ACHN (cell line): ENCODE data around the gene INTS6L.
A peak's percentile ranks its signal among the peaks of the same experiment; 100 is the strongest.

Experiments
- DNase-seq: peaks from one replicate; pipeline ENCODE4 v3.0.0-alpha.2; 2015
- in situ Hi-C: cut with HindIII; loops from 2 replicates; pipeline ENCODE4 v1.10.0; 2017; ENCODE audit warnings: low sequenced_read_pairs, low pct_ligation_motif_present, low pct_unique_long_range_greater_than_20kb

The INTS6L gene, protein sequence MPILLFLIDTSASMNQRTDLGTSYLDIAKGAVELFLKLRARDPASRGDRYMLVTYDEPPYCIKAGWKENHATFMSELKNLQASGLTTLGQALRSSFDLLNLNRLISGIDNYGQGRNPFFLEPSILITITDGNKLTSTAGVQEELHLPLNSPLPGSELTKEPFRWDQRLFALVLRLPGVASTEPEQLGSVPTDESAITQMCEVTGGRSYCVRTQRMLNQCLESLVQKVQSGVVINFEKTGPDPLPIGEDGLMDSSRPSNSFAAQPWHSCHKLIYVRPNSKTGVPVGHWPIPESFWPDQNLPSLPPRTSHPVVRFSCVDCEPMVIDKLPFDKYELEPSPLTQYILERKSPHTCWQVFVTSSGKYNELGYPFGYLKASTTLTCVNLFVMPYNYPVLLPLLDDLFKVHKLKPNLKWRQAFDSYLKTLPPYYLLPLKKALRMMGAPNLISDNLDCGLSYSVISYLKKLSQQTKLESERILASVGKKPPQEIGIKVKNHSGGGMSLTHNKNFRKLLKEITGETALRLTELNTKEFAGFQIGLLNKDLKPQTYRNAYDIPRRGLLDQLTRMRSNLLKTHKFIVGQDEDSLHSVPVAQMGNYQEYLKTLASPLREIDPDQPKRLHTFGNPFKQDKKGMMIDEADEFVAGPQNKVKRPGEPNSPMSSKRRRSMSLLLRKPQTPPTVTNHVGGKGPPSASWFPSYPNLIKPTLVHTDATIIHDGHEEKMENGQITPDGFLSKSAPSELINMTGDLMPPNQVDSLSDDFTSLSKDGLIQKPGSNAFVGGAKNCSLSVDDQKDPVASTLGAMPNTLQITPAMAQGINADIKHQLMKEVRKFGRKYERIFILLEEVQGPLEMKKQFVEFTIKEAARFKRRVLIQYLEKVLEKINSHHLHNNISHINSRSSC

DNA sequence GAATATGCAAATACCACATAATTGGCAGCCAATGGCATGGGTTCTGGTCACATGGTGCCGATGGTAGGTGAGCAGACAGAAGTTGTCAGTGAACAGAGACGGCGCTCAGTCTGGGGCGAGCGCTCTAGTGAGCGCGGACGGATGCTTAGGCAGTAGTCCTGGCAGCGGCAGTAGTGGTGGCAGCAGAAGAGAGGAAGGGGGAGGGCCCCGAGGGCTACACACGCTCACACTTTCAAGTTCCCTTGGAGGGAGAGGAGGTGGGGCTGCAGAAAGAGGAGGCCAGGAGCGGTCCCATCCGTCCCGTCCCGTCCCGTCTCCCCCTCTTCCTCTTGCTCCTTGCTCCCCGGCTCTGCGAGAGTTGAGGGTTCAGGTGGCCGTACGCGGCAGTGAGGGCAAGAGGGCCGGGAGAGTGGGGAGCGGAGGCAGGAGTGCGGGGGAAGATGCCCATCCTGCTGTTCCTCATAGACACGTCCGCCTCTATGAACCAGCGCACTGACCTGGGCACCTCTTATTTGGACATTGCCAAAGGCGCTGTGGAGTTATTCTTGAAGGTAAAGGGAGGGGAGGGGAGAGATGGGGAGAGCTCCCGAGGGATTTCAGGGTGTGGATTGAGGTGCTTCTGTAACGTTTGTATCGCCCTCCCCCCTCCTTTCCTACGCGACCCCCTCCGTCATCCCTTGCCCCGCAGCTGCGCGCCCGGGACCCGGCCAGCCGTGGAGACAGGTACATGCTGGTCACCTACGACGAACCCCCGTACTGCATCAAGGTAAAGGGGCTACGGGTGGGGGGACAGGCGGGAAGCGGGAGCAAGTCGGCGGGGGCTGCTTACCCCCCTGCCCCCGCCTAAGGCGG, at the start of gene INTS6L:
Gene INTS6L, plus strand, starts transcription at position 108 of the 852 bp plus-strand sequence. Its CDS starts 333 bp downstream, at position 441.
- in situ Hi-C loops: no loop called here

DNA sequence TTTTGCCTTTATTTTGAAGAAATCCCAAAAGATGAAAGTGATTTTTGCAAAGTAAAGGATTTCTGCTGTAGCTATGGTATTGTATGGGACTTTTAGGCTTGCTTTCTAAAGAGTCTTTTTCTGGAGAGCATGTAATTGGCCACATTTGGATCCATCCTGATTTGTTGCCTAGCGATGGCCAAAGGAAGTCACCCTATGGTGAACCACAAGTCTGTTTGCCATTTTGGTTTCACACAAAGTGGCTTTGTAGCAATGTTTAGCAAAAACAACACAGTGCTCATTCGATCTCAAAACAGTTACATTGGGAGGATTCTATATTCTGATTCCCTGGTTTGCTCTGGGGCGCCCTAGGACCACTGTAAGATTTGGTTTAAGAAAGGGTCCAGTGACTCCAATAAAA, 44.1 kb upstream of the INTS6L start:
- DNase-seq: no peak
- in situ Hi-C loops: no loop called here

More for the DNA sequence above, at the start of gene INTS6L:
- DNase-seq: peak; percentile 82

DNA sequence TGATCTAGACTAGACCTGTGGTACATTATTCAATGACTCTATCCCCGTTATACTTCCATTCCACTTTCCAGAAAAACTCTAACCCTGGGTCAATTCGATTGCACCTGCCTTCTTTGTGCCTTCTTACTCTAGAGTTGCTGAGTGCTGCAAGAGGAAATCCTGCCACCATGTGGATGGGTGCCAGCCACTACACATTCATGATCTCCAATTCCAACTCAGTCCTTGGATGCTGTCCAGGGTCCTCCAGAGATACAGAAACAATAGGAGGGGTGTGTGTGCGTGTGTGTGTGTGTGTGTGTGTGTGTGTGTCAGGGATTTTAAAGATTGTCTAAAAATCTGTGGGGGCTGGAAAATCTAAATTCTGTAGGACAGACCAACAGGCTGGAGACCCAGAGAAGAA, 42.9 kb upstream of the INTS6L start:
- in situ Hi-C loops: no loop called here
- peak; percentile 57 for DNase-seq

DNA sequence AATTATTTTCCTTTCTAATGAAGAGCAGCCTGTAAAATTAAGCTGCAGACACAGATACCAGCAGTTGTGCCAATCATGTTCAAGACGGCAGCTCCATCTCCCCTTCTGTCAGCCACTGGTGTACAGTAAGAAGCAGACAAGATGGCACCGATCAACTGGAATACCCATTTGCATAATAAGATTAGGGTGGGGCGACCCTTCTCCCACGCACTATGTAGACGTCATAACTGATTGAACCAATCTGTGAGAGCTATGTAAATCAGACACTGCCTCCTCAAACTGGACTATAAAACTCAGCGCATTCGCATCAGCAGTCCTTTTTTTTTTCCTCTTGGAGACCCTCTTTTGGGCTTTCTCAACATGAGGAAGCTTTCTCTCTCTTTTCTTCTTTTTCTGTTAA, 40.4 kb upstream of the INTS6L start:
- in situ Hi-C loops: no loop called here
- no peak for DNase-seq

DNA sequence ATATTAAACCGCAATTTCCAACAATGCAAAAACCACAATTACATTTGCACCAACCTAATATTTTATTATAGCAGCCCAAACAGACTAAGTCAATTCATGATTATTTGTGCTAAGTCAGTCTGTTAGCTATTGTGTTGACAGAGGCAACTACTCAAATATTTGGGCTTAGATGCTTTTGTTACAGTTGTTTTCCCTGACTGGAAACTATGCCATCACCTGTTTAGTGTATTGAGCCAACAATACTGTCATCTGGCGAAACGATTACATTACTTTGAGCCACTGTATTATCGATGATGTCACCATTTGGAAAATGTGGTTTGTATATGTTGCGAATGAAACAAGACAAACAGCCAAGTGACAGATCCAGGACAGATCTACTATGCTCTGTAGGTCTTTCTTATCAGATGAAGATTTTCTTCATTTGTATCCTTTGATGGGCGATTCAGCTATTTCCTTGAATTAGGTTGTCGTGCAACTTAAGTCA, 38.7 kb upstream of the INTS6L start:
- DNase-seq: no peak
- in situ Hi-C loops: no loop called here

DNA sequence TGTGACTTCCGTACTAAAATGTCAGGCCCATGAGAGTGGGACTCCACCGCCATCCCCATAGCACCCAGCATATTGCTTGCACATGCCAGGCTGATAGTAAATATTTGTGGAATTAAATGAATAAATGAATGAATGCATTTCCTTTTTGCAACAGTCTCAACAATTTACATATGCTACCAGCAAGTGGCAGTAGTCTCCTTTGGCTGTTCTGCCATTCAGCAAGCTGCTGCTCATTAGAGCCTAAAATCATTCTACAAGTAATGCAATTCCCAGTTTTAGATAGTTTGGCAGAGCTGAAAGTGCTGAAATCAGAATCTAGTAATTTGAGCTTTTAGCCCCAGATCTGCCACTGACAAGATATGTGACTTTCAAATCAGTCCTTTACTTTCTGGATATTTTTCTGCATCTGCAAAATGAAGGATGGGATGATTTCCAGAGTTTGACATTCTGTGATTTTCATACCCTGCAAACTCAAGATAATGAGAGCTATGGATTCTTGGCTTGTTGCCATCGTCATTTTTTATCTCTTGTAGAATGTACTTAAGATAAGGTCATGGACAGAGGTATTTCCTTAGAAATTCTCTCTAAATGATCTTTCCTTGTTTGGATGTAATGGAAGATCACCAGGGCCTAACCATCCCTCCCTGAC, 35.7 kb upstream of the INTS6L start:
- peak; percentile 32 for DNase-seq
- in situ Hi-C loops: no loop called here

DNA sequence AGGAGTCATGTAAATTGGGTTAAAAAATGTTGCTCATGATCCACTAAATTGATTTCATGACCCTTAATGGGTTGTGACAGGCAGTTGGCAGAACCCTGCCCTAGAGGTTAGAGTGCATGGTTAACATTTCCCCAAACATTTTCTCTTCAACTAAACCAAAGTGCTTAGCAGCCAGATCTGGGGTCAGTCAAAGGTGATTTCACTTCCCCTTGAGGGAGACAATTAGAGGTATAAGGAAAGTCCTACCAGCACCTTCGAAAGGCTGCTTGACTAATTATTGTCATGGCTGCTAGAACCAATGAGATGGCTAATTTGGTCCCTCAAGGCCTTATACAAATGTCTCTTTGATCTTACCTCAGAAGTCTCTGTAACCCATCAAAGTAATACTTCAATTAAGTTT, 30.9 kb upstream of the INTS6L start:
- in situ Hi-C loops: no loop called here
- no peak for DNase-seq

DNA sequence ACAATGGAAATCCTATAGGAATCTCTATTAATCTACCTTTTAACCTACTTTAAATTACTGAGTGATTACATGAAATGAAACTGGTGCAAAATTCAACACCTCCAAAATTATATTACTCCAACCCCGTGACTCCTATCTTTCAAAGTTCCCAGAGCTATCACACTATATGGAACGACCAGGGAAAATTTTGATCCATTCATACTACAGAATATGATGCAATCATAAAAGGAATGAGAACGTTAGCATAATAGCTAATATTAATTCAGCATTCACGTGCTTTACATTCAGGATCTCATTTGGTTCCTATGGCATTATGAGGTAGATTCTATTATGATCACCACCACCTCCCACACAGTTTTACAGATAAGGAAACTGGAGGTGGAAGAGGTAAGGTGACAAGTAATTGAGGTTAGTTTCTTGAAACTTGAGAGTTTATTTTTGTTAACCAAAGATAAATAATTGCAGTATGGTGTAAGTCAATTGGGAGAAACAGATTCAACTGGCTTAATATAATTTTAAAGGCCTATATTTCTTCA, 29.4 kb upstream of the INTS6L start:
- DNase-seq: no peak
- in situ Hi-C loops: no loop called here

DNA sequence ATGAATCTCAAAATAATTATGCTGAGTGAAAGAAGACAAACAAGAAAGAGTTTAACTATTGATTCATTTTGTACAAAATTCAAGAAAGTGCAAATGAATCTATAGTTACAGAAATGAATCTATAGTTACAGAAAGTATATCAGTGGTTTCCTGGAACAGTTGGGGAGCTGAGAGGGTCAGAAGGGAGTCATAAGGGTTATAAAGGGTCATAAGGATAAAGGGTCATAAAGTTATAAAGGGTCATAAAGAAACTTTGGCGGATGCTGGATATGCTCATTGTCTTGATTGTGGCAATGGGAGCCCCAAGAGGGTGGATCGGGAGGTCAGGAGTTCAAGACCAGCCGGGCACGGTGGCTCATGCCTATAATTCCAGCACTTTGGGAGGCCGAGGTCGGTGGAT, 26.0 kb upstream of the INTS6L start:
- in situ Hi-C loops: no loop called here
- no peak for DNase-seq

DNA sequence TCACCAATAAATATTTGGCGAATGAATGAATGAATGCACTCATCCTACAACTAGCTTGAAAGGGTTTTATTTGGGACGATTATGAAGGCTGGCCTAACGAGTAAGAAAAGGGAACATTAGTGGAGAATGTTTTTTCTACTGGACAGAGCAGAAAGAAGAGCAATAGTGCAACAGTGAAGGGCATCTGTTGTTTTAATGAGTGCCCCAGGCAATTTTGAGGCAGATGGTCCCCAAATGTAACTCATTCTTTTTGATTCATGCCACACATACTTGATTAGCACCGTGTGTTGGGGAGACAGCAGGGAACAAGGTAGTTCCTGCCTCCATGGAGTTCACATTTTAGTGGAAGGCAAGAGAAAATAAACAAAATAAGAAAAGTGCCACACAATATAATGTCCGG, 22.7 kb upstream of the INTS6L start:
- in situ Hi-C loops: no loop called here
- no peak for DNase-seq

DNA sequence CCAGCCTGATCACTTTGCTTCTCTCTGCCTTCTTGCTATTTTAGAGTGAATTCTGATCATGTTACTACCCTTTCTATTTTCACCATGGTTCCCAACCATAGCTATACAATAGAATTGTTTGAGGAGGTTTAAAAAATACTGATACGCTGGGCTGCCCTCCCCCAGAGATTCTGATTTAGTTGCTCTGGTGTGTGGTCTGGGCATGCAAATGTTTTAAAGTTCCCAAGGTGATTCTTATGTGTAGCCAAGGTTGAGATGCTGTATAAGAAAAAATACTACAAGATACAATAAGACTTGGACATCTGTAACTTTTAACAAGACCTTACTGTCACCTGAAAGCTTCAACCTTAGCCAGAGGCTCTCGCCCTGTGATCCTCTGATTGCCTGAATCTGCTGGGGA, 22.2 kb upstream of the INTS6L start:
- in situ Hi-C loops: no loop called here
- no peak for DNase-seq

DNA sequence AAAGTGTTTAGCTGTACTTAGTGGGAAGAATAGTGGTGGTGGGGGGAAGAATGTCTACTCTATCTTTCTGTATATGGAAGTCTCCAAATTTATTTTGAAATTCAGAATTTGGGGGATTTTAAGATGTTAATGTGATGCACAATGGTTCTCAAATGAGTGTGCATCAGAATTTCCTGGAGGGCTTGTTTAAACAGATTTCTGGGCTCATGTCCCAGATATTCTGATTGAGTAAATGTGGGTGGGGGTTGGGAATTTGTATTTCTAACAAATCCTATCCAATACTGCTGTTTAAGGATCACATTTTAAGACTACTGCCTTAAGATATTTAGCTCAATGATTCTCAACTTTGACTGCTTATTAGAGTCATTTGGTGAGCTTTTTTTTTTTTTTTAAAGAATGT, 15.1 kb upstream of the INTS6L start:
- no peak for DNase-seq

DNA sequence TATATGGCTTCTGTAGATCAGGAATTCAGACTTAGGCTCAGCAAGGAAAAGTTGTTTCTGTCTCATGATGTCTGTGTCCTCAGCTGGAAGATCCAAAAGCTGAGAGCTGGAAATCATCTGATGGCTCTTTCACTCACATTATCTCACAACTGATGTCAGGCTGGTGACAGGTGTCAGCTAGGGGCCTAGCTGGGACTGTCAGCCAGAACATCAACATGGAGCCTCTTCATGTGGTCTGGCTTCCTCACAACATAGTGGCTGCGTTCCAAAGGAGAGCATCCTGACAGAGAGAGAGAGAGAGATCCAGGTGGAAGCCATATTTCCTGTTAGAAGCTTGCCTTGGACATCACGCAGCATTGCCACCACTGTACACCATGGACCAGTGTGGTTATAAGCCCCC, 10.6 kb upstream of the INTS6L start:
- in situ Hi-C loops: no loop called here
- DNase-seq: no peak

More for the DNA sequence above, 15.1 kb upstream of the INTS6L start:
- in situ Hi-C loops: no loop called here

DNA sequence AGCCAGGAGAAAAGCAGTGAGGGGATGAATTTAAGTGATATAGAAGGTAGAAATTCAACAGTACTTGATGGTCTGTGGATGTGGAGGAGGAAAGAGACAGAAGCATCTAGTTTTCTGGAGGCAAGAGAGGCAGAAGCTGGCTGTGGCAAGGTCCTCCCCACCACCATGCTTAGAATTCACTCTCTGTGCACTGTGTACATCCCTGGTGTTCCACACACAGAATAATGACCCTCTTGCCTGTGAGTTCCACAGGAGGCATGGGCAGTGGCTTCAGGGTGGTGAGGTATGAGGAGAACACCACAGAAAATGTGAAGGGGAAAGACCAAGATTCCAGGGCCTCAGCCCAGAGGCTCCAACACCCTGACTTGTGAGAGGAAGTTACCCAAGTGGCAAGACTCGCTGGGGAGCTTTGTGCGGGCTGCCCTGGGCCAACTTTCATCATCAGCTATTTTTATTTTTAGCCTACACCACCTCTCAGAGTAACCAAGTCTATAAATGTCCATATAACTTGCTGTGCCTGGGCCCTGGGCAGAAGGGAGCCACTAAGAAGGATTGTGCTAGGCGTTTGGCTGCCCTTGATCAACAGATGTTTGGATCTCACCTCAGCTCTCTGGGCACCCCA, 7.8 kb upstream of the INTS6L start:
- in situ Hi-C loops: no loop called here
- no peak for DNase-seq

DNA sequence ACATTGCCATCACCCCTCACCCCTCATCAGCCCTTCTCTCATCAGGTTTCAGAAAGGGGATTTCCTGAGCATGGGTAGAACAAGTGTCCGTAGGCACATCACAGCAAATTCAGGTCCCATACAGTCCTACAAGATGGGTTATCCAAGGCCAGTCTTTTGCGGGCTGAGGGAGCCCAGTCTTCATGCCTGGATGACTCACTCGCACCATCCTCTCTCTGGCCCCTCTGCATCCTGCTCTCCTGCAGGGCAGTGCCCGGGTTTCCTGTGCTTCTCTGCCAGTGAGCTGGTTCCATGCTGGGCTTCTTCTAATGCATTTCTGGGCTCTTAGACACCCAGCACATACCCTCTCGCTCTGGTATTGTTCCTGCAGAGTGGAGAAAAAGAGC, 7.3 kb upstream of the INTS6L start:
- DNase-seq: no peak
- in situ Hi-C loops: no loop called here

DNA sequence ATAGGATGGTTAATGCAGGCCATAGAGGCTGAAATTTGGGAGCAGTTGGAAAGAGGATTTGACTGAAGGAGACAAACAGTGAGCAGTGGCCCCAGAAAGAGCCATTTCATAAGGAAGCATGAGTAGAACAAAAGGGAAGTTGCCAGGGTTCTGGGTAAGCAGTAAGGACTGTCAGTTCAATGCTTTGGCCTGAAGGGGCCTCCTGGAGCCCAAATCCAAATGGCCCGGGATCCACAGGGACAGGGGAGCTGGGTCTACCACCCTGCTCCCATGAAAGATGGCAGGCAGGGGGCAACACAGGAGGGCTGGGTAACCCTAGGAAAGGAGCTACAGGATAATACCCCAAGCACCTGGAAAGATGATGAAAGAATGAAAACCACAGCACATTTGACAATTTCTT, 4.1 kb upstream of the INTS6L start:
- peak; percentile 0 for DNase-seq
- in situ Hi-C loops: no loop called here

DNA sequence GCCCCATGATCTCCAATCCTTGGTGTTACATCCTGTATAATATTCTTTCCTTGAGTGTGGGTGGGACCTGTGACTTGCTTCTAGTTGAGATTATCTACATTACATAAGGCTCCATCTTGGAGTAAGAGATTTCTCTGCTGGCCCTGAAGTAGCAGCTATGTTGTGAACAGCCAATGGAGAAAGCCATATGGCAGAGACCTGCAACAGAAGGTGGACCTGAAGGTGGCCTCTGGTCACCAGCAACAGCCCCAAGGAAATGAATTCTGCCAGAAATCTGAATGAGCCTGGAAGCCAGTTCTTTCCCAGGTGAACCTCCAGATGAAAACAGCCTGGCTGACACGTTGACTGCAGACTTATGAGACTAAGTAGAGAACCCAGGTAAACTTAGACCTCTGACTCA, 2.3 kb upstream of the INTS6L start:
- in situ Hi-C loops: no loop called here
- DNase-seq: no peak
